Effector memory CD8-positive, alpha-beta T cell (primary cell): Measurements from ENCODE around the gene H2AZ2.
"Not testable (repeated sequence)": the region's sequence is repeated elsewhere in the genome, so short reads cannot be mapped to it uniquely, and the experiment has no call there.

Source experiments
- ATAC-seq: fragments of 150-1000 bp; cut with Tn5 transposase; replicated peaks from 2 replicates; pipeline ENCODE4 v1.10.0; 2021; ENCODE audit warnings: mild to moderate bottlenecking, moderate library complexity
- DNase-seq, 3 experiments: peaks; one replicate each; pipeline ENCODE4 v3.0.0; 2021
- H3K27ac Mint-ChIP-seq, 2 donors: one replicate each; pipeline ENCODE4 v1.8.0; 2022; ENCODE audit warnings: mild to moderate bottlenecking in 2 of 2, mixed read lengths in 2 of 2, moderate library complexity in 2 of 2
- H3K27me3 Mint-ChIP-seq, 2 donors: one replicate each; pipeline ENCODE4 v1.8.0; 2022; ENCODE audit warnings: mixed read lengths in 2 of 2
- H3K36me3 Mint-ChIP-seq: one replicate; pipeline ENCODE4 v1.8.0; 2022; ENCODE audit warnings: mild to moderate bottlenecking, moderate library complexity, mixed read lengths; ENCODE audit not compliant: insufficient read depth
- H3K4me1 Mint-ChIP-seq, 2 donors: one replicate each; pipeline ENCODE4 v1.8.0; 2022; ENCODE audit warnings: low read depth in 2 of 2, mixed read lengths in 2 of 2
- H3K4me3 Mint-ChIP-seq, 2 donors: one replicate each; pipeline ENCODE4 v1.8.0; 2022; ENCODE audit warnings: mild to moderate bottlenecking in 2 of 2, mixed read lengths in 2 of 2, moderate library complexity in 2 of 2
- H3K9me3 Mint-ChIP-seq, 2 donors: one replicate each; pipeline ENCODE4 v1.8.0; 2022; ENCODE audit warnings: mixed read lengths in 2 of 2

H2AZ2 gene

DNA sequence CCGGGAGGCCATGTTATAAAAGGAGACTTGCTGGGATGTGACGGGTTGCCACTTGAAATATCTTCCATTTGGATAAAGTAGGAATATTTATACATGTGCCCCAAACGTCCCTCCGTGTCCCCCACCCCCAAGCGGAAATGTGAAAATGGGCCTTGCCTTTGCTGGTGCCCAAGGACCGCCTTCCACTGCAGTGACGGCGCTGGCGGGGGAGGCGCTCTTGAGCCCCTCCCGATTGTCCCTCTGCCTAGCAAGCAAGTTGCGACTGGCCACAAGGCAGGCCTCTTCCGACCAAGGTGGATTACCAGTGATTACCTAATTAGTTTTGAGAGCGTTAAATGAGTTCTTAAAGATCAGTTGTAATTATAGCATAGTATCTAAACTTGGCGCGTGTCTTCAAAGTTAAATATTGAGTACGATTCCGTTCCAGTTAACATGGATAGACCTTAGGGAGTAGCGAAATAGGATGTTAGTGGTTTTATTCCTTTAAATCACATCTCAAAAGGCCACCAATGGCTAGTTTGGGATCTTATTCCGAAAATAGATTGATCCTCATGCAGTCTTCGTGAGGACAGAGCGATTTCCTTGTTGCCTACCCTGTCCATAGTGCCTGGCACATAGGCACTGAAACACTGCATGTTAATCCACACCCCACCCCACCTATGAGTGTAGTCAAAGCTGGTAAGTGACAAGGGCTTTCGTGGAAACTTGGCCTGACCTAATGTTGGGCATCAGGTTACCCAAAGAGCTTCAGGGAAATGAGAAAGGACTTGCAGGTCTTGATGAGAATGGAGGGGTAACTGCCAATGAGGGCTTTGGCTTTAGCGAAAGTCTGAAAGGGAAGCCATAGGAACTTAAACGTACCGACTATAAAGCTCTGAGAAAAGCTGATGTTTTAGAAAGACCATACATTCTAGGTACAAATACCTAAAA, 50.3 kb downstream of the H2AZ2 start:
- DNase-seq (peak; percentile 77 to 78 (median 77)), ATAC-seq (peak; percentile 60)
- Mint-ChIP-seq H3K9me3 (no peaks in the 10 kb centered on the region), H3K27me3 (no peaks in the 10 kb centered on the region), H3K36me3 (peaks cover 67% of the 10 kb centered on the region), H3K27ac (peak overlapping the region; percentile 96 to 98), H3K4me3 (peak overlapping the region; percentile 87 to 98), H3K4me1 (peaks cover 11 to 38% of the 10 kb centered on the region in 2 donors)

DNA sequence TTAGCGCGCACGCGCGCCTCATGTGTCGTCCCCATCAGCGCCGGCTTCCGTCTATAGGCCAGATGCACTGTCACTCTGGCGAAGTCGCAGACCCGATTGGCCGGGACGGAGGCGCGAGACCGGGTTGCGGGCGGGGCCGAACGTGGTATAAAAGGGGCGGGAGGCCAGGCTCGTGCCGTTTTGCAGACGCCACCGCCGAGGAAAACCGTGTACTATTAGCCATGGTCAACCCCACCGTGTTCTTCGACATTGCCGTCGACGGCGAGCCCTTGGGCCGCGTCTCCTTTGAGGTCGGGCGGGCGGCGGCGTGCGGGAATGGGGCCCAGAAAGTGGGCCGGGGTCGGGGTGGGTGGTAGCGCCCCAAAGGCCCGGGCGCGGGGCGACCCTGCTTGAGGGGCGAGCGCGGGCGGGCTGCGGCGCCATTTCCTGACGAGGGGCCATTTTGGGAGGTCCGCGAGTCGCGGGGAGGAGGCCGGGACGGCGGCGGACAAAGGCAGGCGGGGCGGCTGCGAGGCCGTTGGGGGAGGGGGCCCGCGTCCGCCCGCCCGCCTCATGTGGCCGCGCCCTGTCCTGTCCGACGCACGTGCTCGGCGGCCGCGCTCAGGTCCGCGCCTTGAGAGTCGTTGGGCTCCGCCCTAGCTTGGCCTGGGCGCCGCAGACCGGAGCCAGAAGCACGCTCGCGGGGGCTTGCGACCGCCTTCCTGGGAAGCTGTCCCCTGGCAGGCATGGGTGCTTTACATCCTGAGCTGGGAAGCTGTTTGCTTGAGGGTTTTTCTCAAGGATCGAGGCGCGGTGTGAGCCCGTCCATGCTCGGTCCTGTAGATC, 51.2 kb downstream of the H2AZ2 start, which contains the start of gene PPIA:
Gene PPIA (plus strand): TSS at position 178 of the 825 bp plus-strand sequence. CDS start 44 bp downstream, at position 222.
- no peaks in the 10 kb centered on the region for H3K9me3 Mint-ChIP-seq
- peaks cover 58% of the 10 kb centered on the region for H3K36me3 Mint-ChIP-seq
- H3K27ac Mint-ChIP-seq: peak within 1 kb of the TSS; percentile 96 to 98
- peak within 1 kb of the TSS; percentile 87 to 98 for H3K4me3 Mint-ChIP-seq
- H3K4me1 Mint-ChIP-seq: peaks cover 11 to 36% of the 10 kb centered on the region in 2 donors
- ATAC-seq: peak; percentile 85
- peak; percentile 98 for DNase-seq
- no peaks in the 10 kb centered on the region for H3K27me3 Mint-ChIP-seq

DNA sequence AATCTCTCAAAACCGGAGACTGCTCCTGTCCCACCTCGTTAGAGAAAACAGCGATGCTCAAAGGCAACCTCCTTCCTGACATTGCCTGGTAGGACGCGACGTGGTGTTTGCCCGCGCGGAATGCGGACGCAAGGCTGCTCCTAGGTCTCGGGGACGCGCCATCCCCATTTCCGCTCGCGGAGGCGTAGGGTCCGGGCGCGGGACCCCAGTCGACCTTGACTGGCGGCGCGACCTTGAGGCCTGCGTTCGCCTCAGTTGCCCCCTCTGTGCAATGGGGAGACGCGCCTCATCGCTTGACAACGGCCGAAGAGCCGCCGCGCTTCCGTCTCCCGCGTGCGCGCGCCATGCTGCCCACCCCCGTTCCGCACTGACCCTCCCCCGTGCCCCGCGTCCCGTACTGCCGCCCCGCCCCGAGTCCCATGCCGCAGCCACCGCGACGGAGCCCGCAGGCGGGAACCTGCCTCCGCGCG, 51.8 kb downstream of the H2AZ2 start:
- Mint-ChIP-seq H3K4me3 (peak overlapping the region; percentile 87 to 98), H3K27me3 (no peaks in the 10 kb centered on the region), H3K9me3 (no peaks in the 10 kb centered on the region), H3K36me3 (peaks cover 52% of the 10 kb centered on the region), H3K27ac (peak overlapping the region; percentile 96 to 98), H3K4me1 (peaks cover 11 to 29% of the 10 kb centered on the region in 2 donors)
- DNase-seq (no peak), ATAC-seq (peak; percentile 20)

DNA sequence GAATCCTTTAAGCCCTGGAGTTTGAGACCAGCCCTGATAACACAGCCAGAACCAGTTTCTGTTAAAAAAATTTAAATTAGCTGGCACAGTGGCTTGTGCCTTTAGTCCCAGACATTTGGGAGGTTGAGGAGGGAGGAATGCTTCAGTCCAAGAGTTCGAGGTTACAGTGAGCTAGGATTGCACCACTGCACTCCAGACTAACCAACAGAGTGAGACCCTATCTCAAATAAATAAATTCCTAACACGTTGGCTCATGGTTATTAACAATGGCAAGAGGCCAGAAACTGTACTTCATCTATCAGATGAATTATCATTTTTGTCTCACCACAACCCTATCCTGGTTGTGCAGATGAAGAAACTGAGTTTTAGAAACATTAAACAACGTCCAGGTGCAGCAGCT, 53.6 kb downstream of the H2AZ2 start:
- DNase-seq (no peak), ATAC-seq (no peak)
- H3K9me3 Mint-ChIP-seq: no peaks in the 10 kb centered on the region
- H3K27me3 Mint-ChIP-seq: no peaks in the 10 kb centered on the region
- H3K27ac Mint-ChIP-seq: no peak overlapping the region
- H3K4me1 Mint-ChIP-seq: peaks cover 11 to 16% of the 10 kb centered on the region in 2 donors
- no peak overlapping the region for H3K4me3 Mint-ChIP-seq
- peaks cover 34% of the 10 kb centered on the region for H3K36me3 Mint-ChIP-seq

DNA sequence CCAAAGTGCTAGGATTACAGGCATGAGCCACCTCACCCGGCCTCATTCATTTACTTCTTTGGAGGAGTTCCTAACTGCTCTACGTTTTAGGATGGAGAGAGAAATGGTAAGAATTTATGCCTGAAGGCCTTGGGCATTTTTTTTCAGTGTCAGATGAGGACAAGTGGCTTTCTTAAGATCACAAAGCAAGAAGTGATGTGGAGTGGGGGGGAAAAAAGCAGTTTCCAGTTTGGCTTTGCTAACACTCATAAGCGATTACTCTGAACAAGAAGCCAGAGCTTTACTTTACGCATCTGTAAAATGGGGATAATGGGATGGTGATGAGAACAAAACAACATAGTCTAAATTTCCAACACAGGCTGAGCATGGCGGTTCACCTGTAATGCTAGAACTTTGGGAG, 54.0 kb downstream of the H2AZ2 start:
- peaks cover 11 to 14% of the 10 kb centered on the region in 2 donors for H3K4me1 Mint-ChIP-seq
- no peaks in the 10 kb centered on the region for H3K9me3 Mint-ChIP-seq
- no peak overlapping the region for H3K27ac Mint-ChIP-seq
- DNase-seq (no peak), ATAC-seq (no peak)
- peaks cover 30% of the 10 kb centered on the region for H3K36me3 Mint-ChIP-seq
- no peaks in the 10 kb centered on the region for H3K27me3 Mint-ChIP-seq
- no peak overlapping the region for H3K4me3 Mint-ChIP-seq

DNA sequence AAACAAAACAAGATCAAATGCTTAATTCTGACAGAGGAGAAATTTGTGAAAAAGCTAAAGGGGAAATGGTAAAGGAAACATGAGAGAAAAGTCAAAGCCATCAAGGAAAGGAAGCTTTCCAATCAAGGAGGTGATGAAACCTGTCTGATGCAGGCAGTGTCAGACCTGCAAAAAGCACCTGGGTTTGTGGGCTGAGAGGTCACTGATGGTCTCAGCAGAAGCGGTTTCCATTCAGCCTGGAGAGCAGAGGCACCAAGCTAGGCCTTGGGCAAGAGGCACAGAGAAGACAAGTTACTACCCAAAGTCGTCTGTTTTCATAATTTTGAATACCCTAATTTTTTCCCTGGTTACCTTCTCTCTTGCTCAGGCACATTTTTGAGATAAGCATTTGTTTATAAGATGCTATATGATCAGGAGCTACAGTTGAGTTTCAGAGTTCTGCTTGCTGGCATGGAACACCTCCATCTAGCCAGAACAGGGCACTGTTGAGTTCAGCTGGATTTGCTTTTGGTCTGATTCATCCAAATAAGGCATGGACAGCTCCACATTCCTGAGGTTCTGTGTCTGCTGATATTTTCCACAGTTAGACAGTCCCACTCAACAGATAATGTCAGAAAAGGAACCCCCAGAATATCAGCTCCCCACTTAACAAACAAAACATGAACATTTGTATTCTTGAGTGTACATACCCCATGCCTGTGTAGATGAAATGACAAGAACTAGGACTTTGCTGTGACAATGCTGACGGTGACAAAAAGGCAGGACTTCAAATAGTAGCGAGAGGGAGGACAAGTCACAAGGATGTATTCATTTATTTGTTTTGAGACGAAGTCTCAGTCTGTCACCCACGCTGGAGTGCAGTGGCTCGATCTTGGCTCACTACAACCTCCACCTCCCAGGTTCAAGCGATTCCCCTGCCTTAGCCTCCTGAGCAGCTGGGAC, 56.3 kb downstream of the H2AZ2 start:
- Mint-ChIP-seq H3K9me3 (no peaks in the 10 kb centered on the region), H3K27me3 (no peaks in the 10 kb centered on the region), H3K4me3 (no peak overlapping the region), H3K27ac (peak overlapping the region in 1 of 2 donors; percentile 89), H3K36me3 (peaks cover 7% of the 10 kb centered on the region), H3K4me1 (no peaks in the 10 kb centered on the region)
- no peak for DNase-seq
- no peak for ATAC-seq

DNA sequence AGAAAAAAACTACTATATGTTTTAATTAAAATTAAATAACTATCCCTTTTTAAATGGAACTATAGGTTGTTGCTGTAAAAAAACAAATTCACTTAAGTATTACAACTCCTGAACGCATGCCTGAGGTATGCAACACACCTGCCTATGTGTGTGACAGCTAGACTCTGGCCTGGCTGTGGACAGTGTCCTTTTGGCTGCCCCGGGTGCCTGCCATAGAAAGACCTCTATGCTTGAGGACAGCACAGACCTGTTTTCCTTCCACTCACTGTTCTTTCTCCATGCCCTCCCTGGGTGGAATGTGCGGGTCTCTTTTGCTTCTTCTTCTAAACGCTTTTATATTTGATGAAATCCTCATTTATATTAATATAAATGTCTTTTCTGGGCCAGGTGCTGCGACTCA, 57.9 kb downstream of the H2AZ2 start:
- no peaks in the 10 kb centered on the region for H3K4me1 Mint-ChIP-seq
- no peak for ATAC-seq

DNA sequence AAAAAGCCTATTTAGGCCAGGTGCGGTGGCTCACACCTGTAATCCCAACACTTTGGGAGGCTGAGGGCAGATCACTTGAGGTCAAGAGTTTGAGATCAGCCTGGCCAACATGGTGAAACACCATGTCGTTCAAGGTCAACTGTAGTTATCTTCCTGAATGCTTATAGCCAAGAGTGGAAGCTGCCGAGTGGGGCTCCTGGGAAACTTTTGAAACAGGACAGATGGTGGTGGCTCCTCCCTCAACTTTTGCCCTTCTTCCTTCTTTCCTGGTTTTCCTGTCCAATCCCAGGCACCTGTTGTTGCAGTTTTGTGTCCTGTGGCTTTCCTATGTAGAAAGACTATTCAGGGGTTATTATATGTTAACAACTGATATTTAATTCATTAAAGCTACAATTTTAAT, 60.1 kb downstream of the H2AZ2 start:
- Mint-ChIP-seq H3K9me3 (peaks cover 3 to 7% of the 10 kb centered on the region in 2 donors), H3K36me3 (no peaks in the 10 kb centered on the region), H3K4me3 (no peak overlapping the region), H3K27ac (no peak overlapping the region), H3K27me3 (no peaks in the 10 kb centered on the region), H3K4me1 (no peaks in the 10 kb centered on the region)
- ATAC-seq (no peak), DNase-seq (no peak)

More for the DNA sequence above, 57.9 kb downstream of the H2AZ2 start:
- H3K4me3 Mint-ChIP-seq: no peak overlapping the region
- no peak overlapping the region for H3K27ac Mint-ChIP-seq
- no peak for DNase-seq
- H3K9me3 Mint-ChIP-seq: no peaks in the 10 kb centered on the region
- H3K36me3 Mint-ChIP-seq: no peaks in the 10 kb centered on the region
- no peaks in the 10 kb centered on the region for H3K27me3 Mint-ChIP-seq

DNA sequence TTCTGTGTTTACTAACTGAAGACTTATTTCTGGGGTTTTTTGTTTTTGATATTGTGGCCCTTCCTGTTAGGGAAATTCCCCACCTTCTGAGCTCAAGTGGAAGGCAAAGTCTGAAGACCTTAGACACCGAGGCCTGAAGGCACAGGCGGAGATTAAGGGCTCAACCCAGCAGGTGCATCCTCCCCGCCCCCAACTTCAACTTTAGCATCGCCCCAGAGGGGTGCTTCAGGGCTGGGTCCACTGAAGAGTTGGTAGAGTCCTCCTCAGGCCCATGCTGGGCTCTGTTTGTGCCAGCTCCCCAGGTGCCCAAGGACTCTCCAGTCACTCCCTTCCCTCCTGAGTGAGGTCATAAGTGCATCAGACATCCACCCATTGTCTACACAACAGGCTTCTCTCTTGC, 60.8 kb downstream of the H2AZ2 start:
- ATAC-seq: no peak

DNA sequence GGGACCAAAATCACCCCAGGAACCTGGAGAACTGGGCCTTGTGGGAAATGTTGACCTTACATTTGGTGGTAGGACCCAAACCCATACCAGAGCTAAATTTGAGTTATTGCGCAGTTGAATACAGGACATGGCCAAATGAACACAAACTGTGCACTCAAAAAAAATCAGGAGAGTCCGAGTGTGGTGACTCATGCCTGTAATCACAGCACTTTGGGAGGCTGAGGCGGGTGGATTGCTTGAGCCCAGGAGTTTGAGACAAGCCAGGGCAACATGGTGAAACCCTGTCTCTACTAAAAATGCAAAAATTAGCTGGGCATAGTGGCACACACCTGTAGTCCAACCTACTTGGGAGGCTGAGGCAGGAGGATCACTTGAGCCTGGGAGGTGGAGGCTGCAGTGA, 62.7 kb downstream of the H2AZ2 start:
- H3K4me1 Mint-ChIP-seq, H3K4me3 Mint-ChIP-seq, H3K27me3 Mint-ChIP-seq, H3K27ac Mint-ChIP-seq, H3K36me3 Mint-ChIP-seq, H3K9me3 Mint-ChIP-seq, ATAC-seq, DNase-seq: not testable (repeated sequence)

More for the DNA sequence above, 60.8 kb downstream of the H2AZ2 start:
- H3K4me3 Mint-ChIP-seq: no peak overlapping the region
- H3K27me3 Mint-ChIP-seq: no peaks in the 10 kb centered on the region
- DNase-seq: no peak
- H3K4me1 Mint-ChIP-seq: no peaks in the 10 kb centered on the region
- peaks cover 3 to 7% of the 10 kb centered on the region in 2 donors for H3K9me3 Mint-ChIP-seq
- no peaks in the 10 kb centered on the region for H3K36me3 Mint-ChIP-seq
- H3K27ac Mint-ChIP-seq: no peak overlapping the region

DNA sequence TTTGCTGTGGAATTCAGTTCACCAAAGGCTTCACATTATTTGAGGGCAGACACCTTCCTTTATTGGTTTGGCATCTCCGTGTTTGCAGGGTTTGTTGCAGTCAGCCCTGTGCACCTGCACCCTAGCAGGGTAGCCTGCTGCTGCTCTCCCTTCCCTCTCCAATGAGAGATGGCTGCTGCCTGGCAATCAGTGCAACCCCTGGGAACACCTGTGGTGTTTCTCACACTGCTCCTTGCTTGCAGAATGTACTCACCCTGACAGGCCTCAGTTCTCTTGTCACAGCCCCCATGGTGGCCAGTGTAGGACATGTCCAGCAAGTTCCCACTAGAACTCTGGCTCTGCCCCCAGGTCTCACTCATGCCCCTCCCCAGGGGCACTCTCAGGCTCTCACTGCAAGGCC, 63.5 kb downstream of the H2AZ2 start:
- Mint-ChIP-seq H3K4me1 (no peaks in the 10 kb centered on the region), H3K27ac (no peak overlapping the region), H3K9me3 (peaks cover 3 to 7% of the 10 kb centered on the region in 2 donors), H3K4me3 (no peak overlapping the region), H3K27me3 (no peaks in the 10 kb centered on the region), H3K36me3 (no peaks in the 10 kb centered on the region)
- DNase-seq: no peak
- no peak for ATAC-seq

DNA sequence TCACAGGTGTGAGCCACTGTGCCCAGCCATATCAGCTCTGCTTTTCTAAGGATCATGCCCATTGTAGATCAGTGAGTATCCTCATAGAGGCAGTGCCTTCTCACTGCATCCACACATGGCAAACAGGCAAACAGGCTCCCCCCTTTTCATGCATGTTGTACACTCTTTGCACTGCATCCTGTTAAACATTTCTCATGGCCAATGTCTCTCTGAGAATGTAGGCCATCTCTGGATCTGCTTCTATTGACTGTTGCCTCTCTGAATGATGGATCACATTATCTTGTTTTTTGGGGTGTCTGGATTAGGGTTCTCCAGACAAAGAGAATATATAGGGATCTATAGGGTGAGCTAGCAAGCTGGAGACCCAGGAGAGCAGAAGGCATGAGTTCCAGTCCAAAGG, 64.5 kb downstream of the H2AZ2 start:
- Mint-ChIP-seq H3K27ac (no peak overlapping the region), H3K4me3 (no peak overlapping the region), H3K27me3 (no peaks in the 10 kb centered on the region), H3K36me3 (no peaks in the 10 kb centered on the region), H3K9me3 (peaks cover 3 to 7% of the 10 kb centered on the region in 2 donors), H3K4me1 (no peaks in the 10 kb centered on the region)
- ATAC-seq (no peak), DNase-seq (no peak)
